Ascending aorta (tissue), 2 donors: ENCODE measurements around the gene ALKBH1. TPM values are rescaled to one million over a fixed set of nuclear protein-coding genes. Genes with fewer than 3 reads are reported as not detected.

Experiments
- DNase-seq, 2 donors: peaks; one replicate each; pipeline ENCODE4 v3.0.0-alpha.2; 2019; ENCODE audit warnings: low spot score in 2 of 2
- H3K27ac ChIP-seq, 2 donors: fragments of 200-600 bp; sonication (generic); one replicate each; pipeline ENCODE4 v1.5.1; 2016 to 2017; ENCODE audit warnings: mild to moderate bottlenecking in 1 of 2
- H3K27me3 ChIP-seq: fragments of 200-600 bp; sonication (generic); one replicate; pipeline ENCODE4 v1.5.1; 2017
- H3K36me3 ChIP-seq, 2 donors: fragments of 200-600 bp; sonication (generic); one replicate each; pipeline ENCODE4 v1.5.1; 2016
- H3K4me1 ChIP-seq, 2 donors: fragments of 200-600 bp; sonication (generic); one replicate each; pipeline ENCODE4 v1.5.1; 2016 to 2017; ENCODE audit warnings: mild to moderate bottlenecking in 1 of 2
- H3K4me3 ChIP-seq, 2 donors: fragments of 200-600 bp; sonication (generic); one replicate each; pipeline ENCODE4 v1.5.1; 2016 to 2017; ENCODE audit warnings: mild to moderate bottlenecking in 1 of 2
- H3K9me3 ChIP-seq, 2 donors: fragments of 200-600 bp; sonication (generic); one replicate each; pipeline ENCODE4 v1.5.1; 2016
- intact Hi-C: fragments of 100-400 bp; cut with DNase I; formaldehyde crosslinking; loops from one replicate; pipeline ENCODE4 v1.15.1; 2023
- total RNA-seq: library from RNA; depleted of rRNA; stranded (reverse); fragments of >200 nt; gene quantifications from one replicate; pipeline ENCODE4 v1.1.0, GENCODE V29; 2016
- TF ChIP-seq, protein P1 (sequence below), 3 experiments: fragments of 200-600 bp in 2 of 3; fragments of 450-650 bp in 1 of 3; sonication (generic) in 2 of 3; IDR thresholded peaks; one replicate each; pipeline ENCODE4 v1.5.1; 2016 to 2019; ENCODE audit warnings: antibody characterized with exemption in 3 of 3, mild to moderate bottlenecking in 1 of 3, moderate library complexity in 1 of 3

ALKBH1 gene
- total RNA-seq, 1 donor from 2014 or later = 14.5 TPM

GRCh38 chr14:77741438-77741837, 33.6 kb upstream of the ALKBH1 start:
- Histone ChIP-seq H3K4me1 (peaks cover 0 to 4% of the 10 kb centered on the region in 2 donors), H3K4me3 (no peak overlapping the region), H3K9me3 (no peaks in the 10 kb centered on the region), H3K27me3 (no peaks in the 10 kb centered on the region), H3K36me3 (peaks cover 42 to 62% of the 10 kb centered on the region in 2 donors), H3K27ac (no peak overlapping the region)
- TF ChIP-seq, protein P1, sequence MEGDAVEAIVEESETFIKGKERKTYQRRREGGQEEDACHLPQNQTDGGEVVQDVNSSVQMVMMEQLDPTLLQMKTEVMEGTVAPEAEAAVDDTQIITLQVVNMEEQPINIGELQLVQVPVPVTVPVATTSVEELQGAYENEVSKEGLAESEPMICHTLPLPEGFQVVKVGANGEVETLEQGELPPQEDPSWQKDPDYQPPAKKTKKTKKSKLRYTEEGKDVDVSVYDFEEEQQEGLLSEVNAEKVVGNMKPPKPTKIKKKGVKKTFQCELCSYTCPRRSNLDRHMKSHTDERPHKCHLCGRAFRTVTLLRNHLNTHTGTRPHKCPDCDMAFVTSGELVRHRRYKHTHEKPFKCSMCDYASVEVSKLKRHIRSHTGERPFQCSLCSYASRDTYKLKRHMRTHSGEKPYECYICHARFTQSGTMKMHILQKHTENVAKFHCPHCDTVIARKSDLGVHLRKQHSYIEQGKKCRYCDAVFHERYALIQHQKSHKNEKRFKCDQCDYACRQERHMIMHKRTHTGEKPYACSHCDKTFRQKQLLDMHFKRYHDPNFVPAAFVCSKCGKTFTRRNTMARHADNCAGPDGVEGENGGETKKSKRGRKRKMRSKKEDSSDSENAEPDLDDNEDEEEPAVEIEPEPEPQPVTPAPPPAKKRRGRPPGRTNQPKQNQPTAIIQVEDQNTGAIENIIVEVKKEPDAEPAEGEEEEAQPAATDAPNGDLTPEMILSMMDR (IDR thresholded peaks at IDR 0.05) = no peak
- intact Hi-C loops = no loop called here
- no peak for DNase-seq

- no peak for DNase-seq
- TF ChIP-seq, protein P1 (IDR thresholded peaks at IDR 0.05) = no peak
- Histone ChIP-seq H3K4me1 (peaks cover 0 to 4% of the 10 kb centered on the region in 2 donors), H3K36me3 (peaks cover 66 to 79% of the 10 kb centered on the region in 2 donors), H3K9me3 (no peaks in the 10 kb centered on the region), H3K27me3 (no peaks in the 10 kb centered on the region), H3K4me3 (no peak overlapping the region), H3K27ac (no peak overlapping the region)
- intact Hi-C loops = no loop called here
These were observed 30.9 kb upstream of the ALKBH1 start for GRCh38 chr14:77738559-77739250.

- DNase-seq = no peak
- intact Hi-C loops = no loop called here
- TF ChIP-seq, protein P1 (IDR thresholded peaks at IDR 0.05) = no peak
- no peaks in the 10 kb centered on the region for H3K4me1 ChIP-seq
- H3K27ac ChIP-seq = no peak overlapping the region
- no peak overlapping the region for H3K4me3 ChIP-seq
- no peaks in the 10 kb centered on the region for H3K27me3 ChIP-seq
- no peaks in the 10 kb centered on the region for H3K9me3 ChIP-seq
- peaks cover 83 to 94% of the 10 kb centered on the region in 2 donors for H3K36me3 ChIP-seq
These were observed 23.2 kb upstream of the ALKBH1 start for GRCh38 chr14:77730976-77731497.

- Histone ChIP-seq H3K4me3 (no peak overlapping the region), H3K27me3 (no peaks in the 10 kb centered on the region), H3K27ac (no peak overlapping the region), H3K4me1 (no peaks in the 10 kb centered on the region), H3K9me3 (no peaks in the 10 kb centered on the region), H3K36me3 (peaks cover 85 to 93% of the 10 kb centered on the region in 2 donors)
- TF ChIP-seq, protein P1 (IDR thresholded peaks at IDR 0.05) = no peak
- no peak for DNase-seq
- intact Hi-C loops = no loop called here
These were observed 14.5 kb upstream of the ALKBH1 start for GRCh38 chr14:77722301-77722700.

GRCh38 chr14:77721437-77721836, 13.6 kb upstream of the ALKBH1 start:
- TF ChIP-seq, protein P1 (IDR thresholded peaks at IDR 0.05) = no peak
- H3K27ac ChIP-seq = no peak overlapping the region
- no peak overlapping the region for H3K4me3 ChIP-seq
- no peaks in the 10 kb centered on the region for H3K9me3 ChIP-seq
- no peaks in the 10 kb centered on the region for H3K4me1 ChIP-seq
- intact Hi-C loops = no loop called here
- no peaks in the 10 kb centered on the region for H3K27me3 ChIP-seq
- H3K36me3 ChIP-seq = peaks cover 87 to 93% of the 10 kb centered on the region in 2 donors
- DNase-seq = no peak
